ENCODE results near the gene STX1A. TPM values are rescaled to one million over a fixed set of nuclear protein-coding genes. Genes with fewer than 3 reads are reported as not detected.

STX1A gene
- total and polyA plus RNA-seq, 2 of the 8 experiments (the other 6 are each of a cell fraction or from before 2014, with no cell fraction given): 13.5 to 17.5 TPM

- Histone ChIP-seq H3K79me1 (ENCODE audit: low read depth, low read length) (peaks cover 2% of the 10 kb centered on the region; the same call in 1 of the 2 replicates), H2BK15ac (ENCODE audit: low read length) (no peak overlapping the region), H3K4ac (replicated peaks; ENCODE audit: insufficient read length, low read depth, low read length) (no peak overlapping the region), H3K18ac (ENCODE audit: extremely low read depth, low read length) (no peak overlapping the region), H3K4me1 (replicated peaks in 1 of 4; ENCODE audit: control insufficient read depth in 3 of 4, insufficient read depth in 4 of 4, low read length in 3 of 4) (peaks cover 3 to 7% (median 3%) of the 10 kb centered on the region in 4 experiments; a peak in 5 of 7 replicates), H3K9me3 (ENCODE audit: insufficient read depth in 2 of 2, low read depth in 1 of 2, low read length in 1 of 2) (no peaks in the 10 kb centered on the region), H3K4me2 (ENCODE audit: insufficient read depth in 1 of 2, low read depth in 2 of 2, low read length in 2 of 2) (no peak overlapping the region; a peak in 1 of 4 replicates), H3K23me2 (ENCODE audit: low read depth, low read length) (peaks cover 15% of the 10 kb centered on the region), H4K8ac (ENCODE audit: extremely low read depth, insufficient read depth, low read length) (no peak overlapping the region), H4K91ac (replicated peaks; ENCODE audit: insufficient read length, low read length) (no peak overlapping the region), H3K36me3 (ENCODE audit: control insufficient read depth in 2 of 4, insufficient read depth in 4 of 4, low read length in 3 of 4) (peaks cover 0 to 6% (median 4%) of the 10 kb centered on the region in 4 experiments; a peak in 5 of 8 replicates), H4K5ac (ENCODE audit: insufficient read length, low read depth, low read length) (no peak overlapping the region), H2BK120ac (replicated peaks; ENCODE audit: low read depth, low read length) (no peak overlapping the region), H3K79me2 (ENCODE audit: control insufficient read depth in 1 of 2, insufficient read depth in 2 of 2, low read length in 2 of 2) (peaks cover 25 to 56% of the 10 kb centered on the region in 2 experiments), H2AFZ (ENCODE audit: low read length) (no peak overlapping the region), H2BK12ac (ENCODE audit: low read depth, low read length) (no peak overlapping the region), H3K27ac (ENCODE audit: low read depth, low read length) (no peak overlapping the region), H3K56ac (replicated peaks; ENCODE audit: insufficient read length, low read depth, low read length) (no peak overlapping the region), H2BK5ac (ENCODE audit: low read depth, low read length) (no peak overlapping the region), H2AK5ac (ENCODE audit: low read depth, low read length) (no peak overlapping the region), H3K14ac (ENCODE audit: insufficient read length) (no peak overlapping the region), H3K9ac (replicated peaks in 1 of 4; ENCODE audit: extremely low read depth in 1 of 4, low read depth in 3 of 4, low read length in 3 of 4) (no peak overlapping the region), H3K23ac (ENCODE audit: insufficient read length) (no peak overlapping the region), H3K27me3 (replicated peaks in 1 of 4; ENCODE audit: control insufficient read depth in 3 of 4, extremely low read depth in 1 of 4, insufficient read depth in 3 of 4, low read length in 3 of 4) (no peaks in the 10 kb centered on the region; a peak in 1 of 7 replicates), H3K4me3 (ENCODE audit: extremely low read depth in 1 of 4, insufficient read depth in 2 of 4, low read depth in 3 of 4, low read length in 4 of 4) (no peak overlapping the region), H4K20me1 (replicated peaks in 1 of 2; ENCODE audit: control insufficient read depth in 1 of 2, insufficient read depth in 2 of 2, low read length in 2 of 2) (peaks cover 0 to 9% of the 10 kb centered on the region in 2 experiments), H2BK20ac (ENCODE audit: low read length) (no peak overlapping the region)
- ChIA-PET POLR2A (ENCODE audit: partially characterized antibody) (interaction anchor here (0.7 to 0.9 kb wide), 2 partner anchors 8 to 121 kb away, joined by 3 read pairs; no protein-coding TSS in a partner anchor), CTCF (ENCODE audit: partially characterized antibody) (interaction anchor here (0.6 to 1.6 kb wide), 2 partner anchors 45 to 123 kb away, joined by 5 to 6 read pairs; no protein-coding TSS in a partner anchor)
- no peak for DNase-seq (ENCODE audit: low read depth in 1 of 2, low spot score in 2 of 2)
- no peak for FAIRE-seq
- 90% methylated on average over 7 of the region's 7 CpGs; no CpG with 5 or more reads in 1 of the 2 experiments for WGBS, 2 experiments (ENCODE audit: extremely low coverage in 1 of 2, insufficient coverage in 1 of 2, insufficient read length in 1 of 2, insufficient replicate concordance in 2 of 2, low coverage in 1 of 2, low lambda C conversion rate in 2 of 2, missing lambda C conversion rate in 1 of 2)
Measured at GRCh38 chr7:73680501-73680900, 39.0 kb downstream of the STX1A start.

Data from H1 (cell line).